ENCODE results near the gene CTNNBL1. TPM values are rescaled to one million over a fixed set of nuclear protein-coding genes. Genes with fewer than 3 reads are reported as not detected.

Gene CTNNBL1
- total RNA-seq, 1 donor from 2014 or later = 63.4 TPM

- no peak for DNase-seq
- intact Hi-C loops (cut with micrococcal nuclease) = no loop called here
- ATAC-seq = no peak
These were observed 224.2 kb downstream of the CTNNBL1 start for GRCh38 chr20:37918035-37918434.

GRCh38 chr20:37919389-37920040 lies 225.7 kb downstream of the CTNNBL1 start:
- ATAC-seq (no peak), DNase-seq (no peak)
- intact Hi-C loops (cut with micrococcal nuclease) = no loop called here

GRCh38 chr20:37920270-37920669 lies 226.4 kb downstream of the CTNNBL1 start:
- no peak for DNase-seq
- intact Hi-C loops (cut with micrococcal nuclease) = no loop called here
- no peak for ATAC-seq

GRCh38 chr20:37920679-37921322 lies 227.0 kb downstream of the CTNNBL1 start:
- ATAC-seq = no peak

GRCh38 chr20:37921341-37921929 lies 227.6 kb downstream of the CTNNBL1 start:
- ATAC-seq = no peak

More at GRCh38 chr20:37920679-37921322, 227.0 kb downstream of the CTNNBL1 start:
- intact Hi-C loops (cut with micrococcal nuclease) = no loop called here
- DNase-seq = no peak

More at GRCh38 chr20:37921341-37921929, 227.6 kb downstream of the CTNNBL1 start:
- intact Hi-C loops (cut with micrococcal nuclease) = no loop called here
- DNase-seq = no peak

Other genes starting within 250 kb of the CTNNBL1 start
- gene NNAT, start 172.8 kb upstream of the CTNNBL1 start, total RNA-seq = 0.25 TPM
- gene BLCAP, start 166.2 kb upstream of the CTNNBL1 start, total RNA-seq = 93.8 TPM
- 10.3 TPM for gene VSTM2L, start 209.1 kb downstream of the CTNNBL1 start, total RNA-seq

Measured in left ventricle myocardium superior (tissue), 1 donor.